GM08714 (cell line): ENCODE measurements around the gene GALNT9.

Source experiments
- H3K4me3 ChIP-seq: fragments of 200-500 bp; sonication (Bioruptor generic); 2 replicates; pipeline ENCODE4 v1.5.1; 2014; ENCODE audit warnings: mild to moderate bottlenecking, low read length, inconsistent platforms
- ZNF274 ChIP-seq: IDR thresholded peaks from 2 replicates; pipeline ENCODE4 v1.6.1; 2012; ENCODE audit warnings: mild to moderate bottlenecking, low read depth, low read length

GALNT9 gene

DNA sequence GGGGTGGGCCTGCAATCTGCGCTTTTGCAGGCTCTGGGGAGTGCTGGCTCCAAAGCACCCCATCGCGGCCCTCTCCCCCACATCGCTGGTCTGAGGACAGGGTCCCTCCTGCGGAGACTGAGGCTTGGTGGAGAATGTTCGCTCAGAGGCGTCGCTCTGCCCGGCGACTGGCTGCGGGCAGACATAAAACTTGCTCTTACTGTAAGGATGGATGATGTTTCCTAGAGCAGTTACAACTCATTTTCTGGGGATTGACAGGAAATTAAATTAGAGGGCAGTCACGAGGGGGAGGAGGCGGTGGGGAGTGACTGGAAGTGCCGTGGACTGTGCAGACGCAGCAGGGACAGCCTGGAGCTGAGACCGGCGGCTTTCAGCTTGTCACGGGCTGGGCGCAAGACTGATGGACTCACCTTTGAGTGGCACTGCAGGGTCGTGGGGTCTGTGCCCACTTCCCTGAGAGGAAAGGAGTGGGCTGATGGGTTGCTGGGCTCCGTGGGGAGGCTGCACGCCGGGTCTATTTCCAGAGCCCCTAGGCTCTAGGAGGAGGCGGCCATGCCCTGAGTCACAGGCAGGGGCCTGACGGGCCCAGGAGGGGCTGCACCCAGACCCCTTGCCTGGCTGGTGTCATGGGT lies 152.4 kb downstream of the GALNT9 start:
- no peak overlapping the region for H3K4me3 ChIP-seq
- no peak for TF ChIP-seq ZNF274

DNA sequence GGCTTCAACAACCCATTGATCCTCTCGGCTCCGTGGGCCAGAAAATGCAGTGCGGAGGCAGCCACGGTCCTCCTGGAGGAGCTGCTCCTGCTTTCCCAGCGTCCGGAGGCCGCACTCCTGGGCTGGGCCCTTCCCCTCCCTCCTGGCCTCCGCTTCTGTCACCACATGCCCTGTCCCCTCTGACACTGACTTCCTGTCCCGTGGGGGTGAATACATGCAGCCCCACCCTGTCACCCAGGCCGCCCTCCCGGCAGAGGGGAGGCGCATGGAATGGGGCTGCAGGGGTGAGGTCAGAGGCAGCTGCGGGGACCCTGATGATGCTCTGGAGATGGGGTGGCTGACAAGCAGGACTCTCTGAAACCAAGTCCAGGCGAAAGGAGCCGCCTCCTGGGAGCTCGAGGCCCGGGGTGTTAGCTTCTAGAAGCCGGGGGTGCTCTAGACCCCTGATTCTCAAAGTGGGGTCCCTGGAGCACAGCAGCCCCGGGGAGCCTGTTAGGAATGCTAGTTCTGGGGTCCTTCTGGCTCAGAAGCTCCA lies 152.9 kb downstream of the GALNT9 start:
- TF ChIP-seq ZNF274: no peak
- no peak overlapping the region for H3K4me3 ChIP-seq

DNA sequence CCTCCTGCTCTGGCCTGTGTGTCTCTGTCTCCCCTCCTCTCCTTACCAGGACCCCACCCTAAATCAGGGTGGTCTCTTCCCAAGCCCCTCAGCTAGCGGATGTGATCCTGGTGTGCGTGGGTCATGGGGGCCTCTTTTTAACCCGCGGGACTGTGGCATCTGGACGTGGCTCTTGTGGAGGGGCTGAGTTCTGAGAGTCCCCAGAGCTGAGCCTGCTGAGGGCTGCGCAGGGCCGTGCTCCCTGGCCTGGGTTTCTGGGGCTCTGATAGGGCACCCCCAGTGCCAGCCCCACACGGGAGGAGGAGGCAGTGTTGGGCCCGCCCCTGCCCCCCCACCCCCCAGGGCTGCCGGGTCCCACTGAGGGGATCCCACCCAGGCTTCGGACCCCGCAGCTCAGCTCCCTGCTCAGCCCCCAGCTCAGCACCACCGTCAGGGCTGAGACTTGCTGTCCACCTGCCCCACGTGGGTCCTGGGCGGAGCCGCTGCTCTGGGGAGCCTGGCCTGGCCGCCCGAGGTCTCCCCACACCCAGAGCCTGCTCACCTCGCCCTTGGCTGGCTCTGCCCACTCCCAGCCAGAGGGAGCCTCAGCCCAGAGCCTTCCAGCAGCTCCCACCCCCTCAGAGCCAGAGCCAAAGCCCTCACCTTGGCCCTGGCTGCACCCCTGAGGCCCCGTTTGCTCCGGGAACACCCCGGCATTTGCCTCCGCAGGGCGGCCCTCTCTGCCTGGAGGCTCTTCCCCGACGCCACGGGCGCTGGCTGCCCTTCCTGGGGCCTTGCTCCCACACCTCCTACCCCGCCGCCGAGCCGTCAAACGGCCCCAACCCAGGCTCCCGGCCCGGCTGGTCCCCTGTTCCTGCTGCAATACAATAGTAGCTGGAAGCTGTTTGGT lies 153.6 kb downstream of the GALNT9 start:
- no peak for TF ChIP-seq ZNF274
- no peak overlapping the region for H3K4me3 ChIP-seq

DNA sequence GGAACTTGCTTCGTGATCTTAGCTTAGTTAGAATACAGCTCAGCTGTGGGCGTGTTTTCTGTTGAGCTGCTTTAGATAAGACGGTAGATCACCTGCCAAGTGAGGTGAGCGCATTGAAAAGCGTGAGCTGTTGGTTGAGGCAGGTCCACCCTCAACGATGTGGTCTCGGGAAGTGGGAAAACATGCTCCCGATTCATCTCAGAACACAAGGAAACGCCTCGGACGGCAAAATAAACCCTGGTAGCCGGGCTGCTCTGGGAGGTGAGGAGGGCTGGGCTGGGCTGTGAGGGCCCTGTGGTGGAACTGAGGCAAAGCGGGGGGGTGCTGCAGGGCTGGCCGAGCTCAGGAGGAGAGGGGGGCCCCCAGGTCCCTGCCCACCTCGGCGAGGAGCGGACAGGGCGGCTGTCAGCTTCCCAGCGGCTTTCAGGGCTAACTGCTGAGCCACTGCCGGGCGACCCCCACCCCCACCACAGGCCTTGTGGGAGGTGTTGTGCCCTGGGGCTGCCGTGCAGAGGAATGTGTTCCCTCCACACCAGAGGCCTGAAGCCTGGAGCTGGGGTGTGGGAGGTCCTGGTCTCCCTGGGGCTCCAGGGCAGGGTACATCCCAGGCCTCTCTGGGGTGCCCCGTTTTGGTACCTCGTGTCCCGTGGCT lies 154.4 kb downstream of the GALNT9 start:
- TF ChIP-seq ZNF274: no peak
- no peak overlapping the region for H3K4me3 ChIP-seq

DNA sequence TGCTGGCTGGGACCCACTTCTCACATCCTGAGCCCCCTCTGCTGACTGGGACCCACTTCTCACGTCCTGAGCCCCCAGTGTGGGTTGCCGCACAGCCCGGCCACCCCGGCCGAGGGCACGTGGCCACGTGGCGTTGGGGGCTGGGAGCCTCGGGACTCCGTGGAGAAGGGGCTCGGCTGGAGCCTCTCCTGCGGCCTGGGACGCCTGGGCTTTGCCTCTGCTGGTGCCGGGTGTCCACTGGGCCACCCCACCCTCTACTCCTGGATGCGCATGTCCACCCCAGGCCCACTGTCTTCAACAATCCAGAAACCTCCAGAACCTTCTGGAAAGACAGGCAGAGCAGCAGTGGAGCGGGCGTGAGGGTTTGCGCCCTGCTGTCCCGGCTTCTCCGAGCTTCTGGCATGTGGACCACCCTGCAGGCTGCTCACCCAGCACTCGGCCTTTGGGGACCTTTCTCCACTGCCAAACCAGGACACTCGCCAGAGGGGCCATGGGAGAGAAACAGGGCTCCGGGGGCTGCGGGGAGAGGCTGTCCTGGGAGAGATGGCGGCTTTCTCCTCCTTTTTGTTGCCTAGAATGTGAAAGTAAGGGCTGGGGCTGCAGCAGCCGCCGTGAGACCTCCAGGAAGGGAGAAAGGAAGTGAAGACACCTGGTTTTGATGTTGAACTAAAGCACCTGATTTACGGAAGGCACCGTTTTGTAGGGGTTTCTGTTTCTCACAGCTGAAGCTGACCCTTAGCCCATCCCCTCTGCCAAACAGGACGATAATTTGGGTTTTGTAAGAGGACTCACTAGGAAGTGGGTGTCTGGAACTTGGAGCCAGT lies 155.2 kb downstream of the GALNT9 start:
- no peak overlapping the region for H3K4me3 ChIP-seq
- TF ChIP-seq ZNF274: no peak

DNA sequence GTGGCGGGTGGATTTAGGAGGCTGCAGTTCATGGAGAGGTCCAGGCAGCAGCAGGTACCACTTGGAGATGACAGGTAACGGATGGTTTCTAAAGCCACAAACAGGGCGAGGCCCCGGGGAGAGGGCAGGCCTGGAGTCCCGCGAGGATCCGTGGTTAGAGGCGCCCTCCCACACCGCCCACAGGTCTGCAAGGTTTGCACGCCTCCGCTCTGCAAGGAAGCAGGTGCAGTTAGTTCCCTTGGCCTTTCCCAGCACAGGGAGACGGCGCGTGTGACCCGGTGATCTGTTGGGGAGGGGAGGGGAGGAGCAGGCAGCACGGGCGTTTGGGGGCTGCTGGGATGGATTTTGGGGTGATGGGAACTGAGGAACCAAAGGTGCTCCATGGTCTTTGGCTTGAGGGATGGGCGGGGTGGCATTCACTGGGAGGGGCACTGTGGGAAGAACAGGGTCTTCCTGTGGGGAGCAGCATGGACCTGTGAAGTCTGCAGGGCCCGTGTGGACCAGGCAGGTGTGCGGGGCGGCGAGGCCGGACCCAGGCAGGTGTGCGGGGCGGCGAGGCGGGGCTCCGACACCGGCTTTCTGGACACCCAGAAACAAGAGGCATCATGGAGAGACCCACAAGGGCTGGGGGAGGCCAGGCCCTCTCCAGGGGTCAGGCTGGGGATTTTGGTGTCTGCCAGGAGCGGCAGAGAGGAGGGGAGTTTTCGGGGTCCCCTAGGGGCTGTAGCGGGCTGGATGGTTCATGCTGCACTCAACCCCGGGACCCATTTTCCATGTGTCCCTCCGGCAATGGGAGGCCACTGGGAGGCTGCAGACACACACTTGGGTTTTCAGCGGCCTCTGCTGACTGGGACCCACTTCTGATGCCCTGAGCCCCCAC lies 156.0 kb downstream of the GALNT9 start:
- no peak overlapping the region for H3K4me3 ChIP-seq
- TF ChIP-seq ZNF274: no peak

DNA sequence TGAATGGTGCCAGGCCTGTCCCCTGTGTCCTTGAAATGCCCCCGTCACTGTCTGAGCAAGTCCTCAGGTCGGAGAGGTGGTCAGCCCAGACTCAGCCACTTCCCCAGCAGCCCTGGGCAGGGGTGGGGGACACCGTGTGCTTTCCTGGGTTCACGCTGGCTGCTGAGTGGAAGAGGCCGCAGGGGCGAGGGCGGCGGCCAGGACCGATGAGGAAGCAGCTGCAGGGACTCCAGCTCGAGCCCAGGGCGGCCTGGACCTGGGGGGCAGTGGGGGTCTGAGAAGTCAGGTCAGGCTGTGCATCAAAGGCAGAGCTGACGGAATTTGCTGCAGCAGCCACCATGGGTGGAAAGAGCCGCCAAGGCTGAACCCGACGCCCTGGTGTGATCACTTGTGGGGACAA lies 156.8 kb downstream of the GALNT9 start:
- no peak overlapping the region for H3K4me3 ChIP-seq
- no peak for TF ChIP-seq ZNF274

DNA sequence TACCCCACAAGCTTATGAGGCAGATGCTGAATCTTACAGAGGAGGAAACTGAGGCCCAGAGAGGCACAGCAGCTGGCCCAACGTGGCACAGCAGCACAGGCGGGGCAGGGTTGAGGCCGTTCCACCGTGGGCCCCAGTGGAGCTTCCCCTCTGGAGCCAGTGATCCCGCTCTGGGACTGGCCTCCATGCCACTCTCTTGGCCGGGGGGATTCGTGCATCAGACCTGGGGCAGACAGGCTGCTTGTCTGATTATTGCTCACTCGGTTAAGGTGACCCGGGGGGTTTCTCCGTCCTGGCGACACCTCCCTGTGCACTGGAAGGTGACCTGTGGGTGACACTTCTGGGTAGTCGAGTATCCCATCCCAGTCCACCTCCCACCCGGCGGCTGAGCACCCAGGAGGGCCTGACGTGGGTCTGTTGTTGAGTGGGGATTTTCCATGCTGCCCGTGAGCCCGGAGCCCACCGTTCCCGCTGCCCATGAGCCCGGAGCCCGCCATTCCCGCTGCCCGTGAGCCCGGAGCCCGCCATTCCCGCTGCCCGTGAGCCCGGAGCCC lies 157.3 kb downstream of the GALNT9 start:
- no peak overlapping the region for H3K4me3 ChIP-seq
- TF ChIP-seq ZNF274: no peak

DNA sequence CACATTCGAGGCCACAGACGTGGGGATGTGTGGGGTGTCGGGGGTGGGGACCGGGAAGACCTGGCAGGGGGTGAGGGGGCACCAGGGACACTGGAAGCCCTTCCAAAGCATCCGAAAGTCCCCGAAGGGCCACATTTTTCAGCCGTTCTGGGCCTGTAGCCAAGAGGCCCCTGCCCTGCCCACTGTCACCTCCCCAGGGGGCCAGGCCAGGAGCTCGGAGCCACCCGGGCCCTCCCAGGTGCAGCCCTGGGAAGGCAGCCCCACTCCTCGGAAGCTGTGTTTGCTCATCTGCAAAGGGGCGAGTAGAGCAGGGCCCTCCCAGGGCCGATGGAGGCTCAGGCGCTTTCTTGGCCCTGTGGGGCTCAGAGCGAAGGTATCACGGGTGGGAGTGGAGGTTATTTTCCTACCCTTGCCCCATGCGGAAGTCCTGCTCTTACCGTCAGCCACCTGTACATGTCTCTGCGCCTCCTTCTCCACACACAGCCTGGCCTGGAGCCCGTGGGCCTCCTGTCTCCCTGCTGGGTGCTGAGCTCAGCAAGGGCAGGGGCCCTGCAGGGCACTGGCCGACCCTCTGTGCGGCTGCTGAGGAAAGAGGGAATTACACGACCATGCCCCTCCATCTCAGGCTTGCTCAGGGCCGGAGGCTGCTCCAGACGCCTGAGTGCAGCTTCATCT lies 158.0 kb downstream of the GALNT9 start:
- TF ChIP-seq ZNF274: no peak
- no peak overlapping the region for H3K4me3 ChIP-seq

DNA sequence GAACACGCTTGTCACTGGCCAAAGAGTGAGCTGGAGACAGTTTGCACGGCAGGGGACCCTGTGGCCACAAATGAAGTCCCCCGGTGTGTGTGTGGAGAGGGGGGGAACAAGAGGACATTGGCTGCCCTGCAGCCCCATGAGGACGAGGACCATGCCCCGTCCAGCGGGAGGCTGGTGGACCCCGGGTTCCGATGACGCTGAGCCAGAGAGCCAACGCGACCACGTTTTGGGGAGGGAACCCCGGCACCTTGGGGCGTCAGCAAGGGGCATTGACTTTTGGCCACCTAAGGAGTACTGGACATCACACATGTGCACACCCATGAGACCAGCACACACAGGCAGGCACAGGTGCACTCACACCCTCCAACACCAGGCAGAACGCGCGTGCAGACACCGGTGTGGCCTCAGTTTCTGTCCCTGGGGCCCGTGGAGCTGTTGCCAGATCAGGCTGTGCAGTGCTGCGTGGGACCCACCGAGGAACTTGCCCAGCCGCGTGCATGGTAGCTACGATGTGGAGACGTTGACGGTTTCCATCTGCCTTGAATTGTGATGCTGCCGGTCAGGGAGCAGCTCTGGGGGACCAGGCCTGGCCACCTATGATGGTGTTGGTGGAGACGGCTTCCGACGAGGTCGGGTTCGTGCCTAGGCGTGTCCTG lies 158.6 kb downstream of the GALNT9 start:
- no peak overlapping the region for H3K4me3 ChIP-seq
- no peak for TF ChIP-seq ZNF274

DNA sequence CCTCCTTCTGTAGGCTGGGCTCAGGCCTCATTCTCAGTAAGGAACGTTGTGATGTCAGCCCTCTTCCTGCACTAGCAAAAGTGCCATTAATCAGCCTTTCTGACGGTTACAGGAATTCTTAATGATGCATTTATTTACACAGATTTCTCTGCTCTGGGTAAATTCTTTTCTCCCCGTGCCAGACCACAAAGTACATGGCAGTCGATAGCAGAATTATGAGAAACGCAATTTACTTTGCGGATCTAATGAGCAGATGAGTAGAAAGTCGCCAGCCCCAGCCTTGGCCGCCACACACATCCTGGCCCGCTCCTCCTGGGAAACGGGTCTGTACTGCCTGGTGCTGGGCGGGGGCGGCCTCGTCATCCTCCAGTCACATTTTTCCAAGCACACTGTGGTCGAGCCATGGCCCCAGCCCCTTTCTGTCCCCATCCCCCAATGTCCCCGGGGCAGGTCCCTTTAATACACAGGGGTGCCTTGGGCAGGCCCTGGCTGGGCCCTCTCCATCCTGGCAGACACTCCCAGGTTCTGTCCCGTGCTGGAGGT lies 159.2 kb downstream of the GALNT9 start:
- no peak for TF ChIP-seq ZNF274
- H3K4me3 ChIP-seq: no peak overlapping the region
